ENCODE data around the gene UBAP2. TPM values are rescaled to one million over a fixed set of nuclear protein-coding genes. Genes with fewer than 3 reads are reported as not detected.

UBAP2 gene
- total and polyA plus RNA-seq, 2 donors (not counting 1 experiment from before 2014, with no cell fraction given) = 15.5 to 26.2 TPM

GRCh38 chr9:34070606-34071324 lies 22.1 kb upstream of the UBAP2 start:
- Histone ChIP-seq H2AFZ (ENCODE audit: insufficient read depth, low read depth, low read length, poor library complexity, severe bottlenecking) (no peak overlapping the region), H3K9ac (ENCODE audit: low read length) (no peak overlapping the region), H3K4me3 (ENCODE audit: control extremely low read depth in 1 of 5, extremely low read depth in 1 of 5, insufficient read depth in 1 of 5, low read depth in 2 of 5, low read length in 4 of 5) (no peak overlapping the region), H3K27me3 (replicated peaks in 1 of 4; ENCODE audit: control extremely low read depth in 1 of 4, control insufficient read depth in 3 of 4, insufficient read depth in 4 of 4, low read length in 3 of 4) (peaks cover 0 to 8% (median 3%) of the 10 kb centered on the region in 4 experiments), H3K36me3 (replicated peaks in 1 of 2; ENCODE audit: control extremely low read depth in 1 of 2, control insufficient read depth in 1 of 2, extremely low read depth in 1 of 2, insufficient read depth in 2 of 2, low read length in 1 of 2) (no peaks in the 10 kb centered on the region), H3K4me2 (replicated peaks; ENCODE audit: low read depth, low read length, poor library complexity, severe bottlenecking) (no peak overlapping the region), H3K9me3 (ENCODE audit: control extremely low read depth in 1 of 3, control insufficient read depth in 2 of 3, insufficient read depth in 1 of 3, low read length in 2 of 3) (no peaks in the 10 kb centered on the region), H4K20me1 (ENCODE audit: control insufficient read depth, insufficient read depth, low read length, poor library complexity, severe bottlenecking) (no peaks in the 10 kb centered on the region), H3K79me2 (ENCODE audit: control insufficient read depth, insufficient read depth, low read length) (no peaks in the 10 kb centered on the region), H3K4me1 (ENCODE audit: control insufficient read depth in 2 of 2, insufficient read depth in 2 of 2, low read length in 2 of 2) (no peaks in the 10 kb centered on the region), H3K27ac (ENCODE audit: low read length in 2 of 2) (no peak overlapping the region)
- TF ChIP-seq EZH2 (IDR thresholded peaks at IDR 0.05; ENCODE audit: borderline replicate concordance, insufficient read depth, low read depth, low read length, poor library complexity, severe bottlenecking) = no peak
- TF ChIP-seq, protein P1, sequence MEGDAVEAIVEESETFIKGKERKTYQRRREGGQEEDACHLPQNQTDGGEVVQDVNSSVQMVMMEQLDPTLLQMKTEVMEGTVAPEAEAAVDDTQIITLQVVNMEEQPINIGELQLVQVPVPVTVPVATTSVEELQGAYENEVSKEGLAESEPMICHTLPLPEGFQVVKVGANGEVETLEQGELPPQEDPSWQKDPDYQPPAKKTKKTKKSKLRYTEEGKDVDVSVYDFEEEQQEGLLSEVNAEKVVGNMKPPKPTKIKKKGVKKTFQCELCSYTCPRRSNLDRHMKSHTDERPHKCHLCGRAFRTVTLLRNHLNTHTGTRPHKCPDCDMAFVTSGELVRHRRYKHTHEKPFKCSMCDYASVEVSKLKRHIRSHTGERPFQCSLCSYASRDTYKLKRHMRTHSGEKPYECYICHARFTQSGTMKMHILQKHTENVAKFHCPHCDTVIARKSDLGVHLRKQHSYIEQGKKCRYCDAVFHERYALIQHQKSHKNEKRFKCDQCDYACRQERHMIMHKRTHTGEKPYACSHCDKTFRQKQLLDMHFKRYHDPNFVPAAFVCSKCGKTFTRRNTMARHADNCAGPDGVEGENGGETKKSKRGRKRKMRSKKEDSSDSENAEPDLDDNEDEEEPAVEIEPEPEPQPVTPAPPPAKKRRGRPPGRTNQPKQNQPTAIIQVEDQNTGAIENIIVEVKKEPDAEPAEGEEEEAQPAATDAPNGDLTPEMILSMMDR (IDR thresholded peaks at IDR 0.05) = no peak
- intact Hi-C loops (cut with micrococcal nuclease) = no loop called here
- DNase-seq (no peak), ATAC-seq (ENCODE audit: low read depth) (no peak)
- ChIA-PET CTCF (no interaction called here), POLR2A (no interaction called here)
- 90% methylated on average over 3 of the region's 5 CpGs for WGBS (ENCODE audit: insufficient coverage)
- no peak overlapping the region for H3K27ac Mint-ChIP-seq
- no peak overlapping the region for H3K4me3 Mint-ChIP-seq
- H3K4me1 Mint-ChIP-seq = no peaks in the 10 kb centered on the region
- peaks cover 23% of the 10 kb centered on the region for H3K27me3 Mint-ChIP-seq
- H3K9me3 Mint-ChIP-seq (ENCODE audit: insufficient read depth) = no peaks in the 10 kb centered on the region

DNA sequence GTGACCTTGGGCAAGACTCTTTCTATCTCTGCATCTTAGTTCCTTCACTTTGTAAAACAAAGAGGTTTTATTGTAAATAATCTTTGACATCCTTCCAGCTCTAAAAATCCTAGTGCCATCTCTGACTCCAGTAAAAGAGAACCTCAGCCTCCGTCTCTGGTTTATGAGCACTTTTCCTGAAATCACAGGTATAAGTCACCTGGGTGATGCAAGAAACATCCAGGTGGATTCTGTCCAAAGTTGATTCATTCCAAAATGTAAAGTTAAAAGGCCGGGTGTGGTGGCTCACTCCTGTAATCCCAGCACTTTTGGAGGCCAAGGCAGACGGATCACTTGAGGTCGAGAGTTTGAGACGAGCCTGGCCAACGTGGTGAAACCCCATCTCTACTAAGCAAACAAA lies 21.1 kb upstream of the UBAP2 start:
- TF ChIP-seq, protein P1 (IDR thresholded peaks at IDR 0.05) = no peak
- no peaks in the 10 kb centered on the region for H3K9me3 Mint-ChIP-seq (ENCODE audit: insufficient read depth)
- ChIA-PET POLR2A (no interaction called here), CTCF (interaction anchor here (0.6 to 1.1 kb wide), 3 partner anchors 47 to 149 kb away, joined by 3 to 4 read pairs (median 3); no protein-coding TSS in a partner anchor)
- H3K4me1 Mint-ChIP-seq = no peaks in the 10 kb centered on the region
- peaks cover 31% of the 10 kb centered on the region for H3K27me3 Mint-ChIP-seq
- Histone ChIP-seq H3K9me3 (ENCODE audit: control extremely low read depth in 1 of 3, control insufficient read depth in 2 of 3, insufficient read depth in 1 of 3, low read length in 2 of 3) (no peaks in the 10 kb centered on the region), H3K4me1 (ENCODE audit: control insufficient read depth in 2 of 2, insufficient read depth in 2 of 2, low read length in 2 of 2) (no peaks in the 10 kb centered on the region), H3K9ac (ENCODE audit: low read length) (no peak overlapping the region), H3K27ac (ENCODE audit: low read length in 2 of 2) (no peak overlapping the region), H3K4me2 (replicated peaks; ENCODE audit: low read depth, low read length, poor library complexity, severe bottlenecking) (no peak overlapping the region), H4K20me1 (ENCODE audit: control insufficient read depth, insufficient read depth, low read length, poor library complexity, severe bottlenecking) (no peaks in the 10 kb centered on the region), H3K36me3 (replicated peaks in 1 of 2; ENCODE audit: control extremely low read depth in 1 of 2, control insufficient read depth in 1 of 2, extremely low read depth in 1 of 2, insufficient read depth in 2 of 2, low read length in 1 of 2) (no peaks in the 10 kb centered on the region), H3K27me3 (replicated peaks in 1 of 4; ENCODE audit: control extremely low read depth in 1 of 4, control insufficient read depth in 3 of 4, insufficient read depth in 4 of 4, low read length in 3 of 4) (peaks cover 0 to 8% (median 3%) of the 10 kb centered on the region in 4 experiments), H3K79me2 (ENCODE audit: control insufficient read depth, insufficient read depth, low read length) (no peaks in the 10 kb centered on the region), H2AFZ (ENCODE audit: insufficient read depth, low read depth, low read length, poor library complexity, severe bottlenecking) (no peak overlapping the region), H3K4me3 (ENCODE audit: control extremely low read depth in 1 of 5, extremely low read depth in 1 of 5, insufficient read depth in 1 of 5, low read depth in 2 of 5, low read length in 4 of 5) (no peak overlapping the region)
- 100% methylated on average over 2 of the region's 6 CpGs for WGBS (ENCODE audit: insufficient coverage)
- intact Hi-C loops (cut with micrococcal nuclease) = no loop called here
- no peak overlapping the region for H3K4me3 Mint-ChIP-seq
- DNase-seq = no peak
- ATAC-seq (ENCODE audit: low read depth) = no peak
- H3K27ac Mint-ChIP-seq = no peak overlapping the region
